MCF 10A (cell line): ENCODE measurements around the gene RPS6KA2. TPM values are rescaled to one million over a fixed set of nuclear protein-coding genes. Genes with fewer than 3 reads are reported as not detected.

Experiments used
- BruUV-seq: library from RNA; stranded (reverse); fragments of 400-500 nt; replicated peaks from 2 replicates; lab custom pipeline; 2021; lab: Mats Ljungman, UMichigan
- CTCF ChIA-PET: fragments of 300-600 bp; sonication (Branson Sonifier 250); formaldehyde crosslinking; extraction: SDS; loops from one replicate; lab custom pipeline; 2021; ENCODE audit warnings: antibody characterized with exemption, inconsistent platforms; lab: Yijun Ruan, JAX
- POLR2A ChIA-PET: fragments of 300-600, 350-650 bp; sonication (Branson Sonifier 250); formaldehyde crosslinking; extraction: SDS; loops from one replicate; lab custom pipeline; 2020; ENCODE audit warnings: antibody characterized with exemption, inconsistent platforms; lab: Yijun Ruan, JAX
- DNase-seq: peaks from one replicate; pipeline ENCODE4 v3.0.0-alpha.2; 2018; ENCODE audit not compliant: unreplicated experiment
- H3K27ac Mint-ChIP-seq: one replicate; pipeline ENCODE4 v1.8.0; 2022; ENCODE audit warnings: mild to moderate bottlenecking, low read depth, mixed read lengths; ENCODE audit not compliant: unreplicated experiment
- H3K27me3 Mint-ChIP-seq: one replicate; pipeline ENCODE4 v1.8.0; 2022; ENCODE audit warnings: mixed read lengths; ENCODE audit not compliant: insufficient read depth, unreplicated experiment
- H3K36me3 Mint-ChIP-seq: one replicate; pipeline ENCODE4 v1.8.0; 2022; ENCODE audit warnings: mild to moderate bottlenecking, moderate library complexity, mixed read lengths; ENCODE audit not compliant: insufficient read depth, unreplicated experiment
- H3K4me1 Mint-ChIP-seq: one replicate; pipeline ENCODE4 v1.8.0; 2022; ENCODE audit warnings: mixed read lengths; ENCODE audit not compliant: insufficient read depth, unreplicated experiment
- H3K4me3 Mint-ChIP-seq: one replicate; pipeline ENCODE4 v1.8.0; 2022; ENCODE audit warnings: mild to moderate bottlenecking, moderate library complexity, mixed read lengths; ENCODE audit not compliant: unreplicated experiment
- H3K9me3 Mint-ChIP-seq: one replicate; pipeline ENCODE4 v1.8.0; 2022; ENCODE audit warnings: mixed read lengths; ENCODE audit not compliant: unreplicated experiment
- CTCF ChIP-seq: fragments of 200-600 bp; IDR thresholded peaks from one replicate; pipeline ENCODE4 v1.8.0; 2022; ENCODE audit warnings: antibody characterized with exemption, mild to moderate bottlenecking; ENCODE audit not compliant: unreplicated experiment
- intact Hi-C: fragments of 100-400 bp; cut with micrococcal nuclease; formaldehyde crosslinking; loops from 2 replicates; pipeline ENCODE4 v1.14.1; 2022
- total RNA-seq: library from RNA; stranded (reverse); gene quantifications from 2 replicates; pipeline ENCODE4 v1.2.3, GENCODE V29; 2022

RPS6KA2 gene
- total RNA-seq, 1 experiment from 2014 or later = 126 TPM

- BruUV-seq = no TSS peak
- no peak for DNase-seq
- H3K9me3 Mint-ChIP-seq = no peaks in the 10 kb centered on the region
- peaks cover 95% of the 10 kb centered on the region for H3K36me3 Mint-ChIP-seq
- ChIA-PET CTCF (no interaction called here), POLR2A (no interaction called here)
- TF ChIP-seq CTCF = no peak
- intact Hi-C loops = no loop called here
- no peak overlapping the region for H3K27ac Mint-ChIP-seq
- H3K4me3 Mint-ChIP-seq = no peak overlapping the region
- no peaks in the 10 kb centered on the region for H3K27me3 Mint-ChIP-seq
- H3K4me1 Mint-ChIP-seq = no peaks in the 10 kb centered on the region
Observed at GRCh38 chr6:166494757-166495486, 132.1 kb downstream of the RPS6KA2 start.

DNA sequence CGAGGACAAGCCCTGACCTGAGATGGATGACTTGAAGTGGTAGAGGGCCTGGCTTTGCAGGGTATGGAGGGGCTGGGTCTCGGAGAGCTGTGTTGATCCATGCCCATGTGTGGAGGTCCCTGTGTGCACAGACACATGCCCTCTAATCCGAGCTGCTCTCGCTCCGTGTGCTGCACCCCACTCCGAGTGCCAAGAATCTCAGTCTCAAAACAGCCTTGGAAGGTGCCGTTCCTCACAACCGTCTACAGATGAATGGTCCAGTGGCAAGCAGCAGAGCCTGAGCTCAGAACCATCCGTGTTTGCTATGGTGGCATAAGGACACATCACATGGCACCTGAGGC lies 133.0 kb downstream of the RPS6KA2 start:
- no TSS peak for BruUV-seq
- H3K9me3 Mint-ChIP-seq = no peaks in the 10 kb centered on the region
- H3K4me3 Mint-ChIP-seq = no peak overlapping the region
- TF ChIP-seq CTCF = no peak
- H3K27me3 Mint-ChIP-seq = no peaks in the 10 kb centered on the region
- POLR2A ChIA-PET = no interaction called here
- DNase-seq = no peak
- intact Hi-C loops = no loop called here
- no peak overlapping the region for H3K27ac Mint-ChIP-seq
- peaks cover 96% of the 10 kb centered on the region for H3K36me3 Mint-ChIP-seq
- CTCF ChIA-PET = no interaction called here
- H3K4me1 Mint-ChIP-seq = no peaks in the 10 kb centered on the region

- H3K36me3 Mint-ChIP-seq = peaks cover 96% of the 10 kb centered on the region
- BruUV-seq = no TSS peak
- no peaks in the 10 kb centered on the region for H3K9me3 Mint-ChIP-seq
- H3K4me1 Mint-ChIP-seq = no peaks in the 10 kb centered on the region
- TF ChIP-seq CTCF = no peak
- ChIA-PET CTCF (interaction anchor here (0.8 kb wide), 1 partner anchor 55 kb away, joined by 5 read pairs; no protein-coding TSS in a partner anchor), POLR2A (interaction anchor here (0.6 kb wide), 1 partner anchor 135 kb away, joined by 3 read pairs; no protein-coding TSS in a partner anchor)
- no peak overlapping the region for H3K4me3 Mint-ChIP-seq
- no peak for DNase-seq
- H3K27ac Mint-ChIP-seq = no peak overlapping the region
- no peaks in the 10 kb centered on the region for H3K27me3 Mint-ChIP-seq
- intact Hi-C loops = no loop called here
Observed at GRCh38 chr6:166493427-166494100, 133.5 kb downstream of the RPS6KA2 start.

DNA sequence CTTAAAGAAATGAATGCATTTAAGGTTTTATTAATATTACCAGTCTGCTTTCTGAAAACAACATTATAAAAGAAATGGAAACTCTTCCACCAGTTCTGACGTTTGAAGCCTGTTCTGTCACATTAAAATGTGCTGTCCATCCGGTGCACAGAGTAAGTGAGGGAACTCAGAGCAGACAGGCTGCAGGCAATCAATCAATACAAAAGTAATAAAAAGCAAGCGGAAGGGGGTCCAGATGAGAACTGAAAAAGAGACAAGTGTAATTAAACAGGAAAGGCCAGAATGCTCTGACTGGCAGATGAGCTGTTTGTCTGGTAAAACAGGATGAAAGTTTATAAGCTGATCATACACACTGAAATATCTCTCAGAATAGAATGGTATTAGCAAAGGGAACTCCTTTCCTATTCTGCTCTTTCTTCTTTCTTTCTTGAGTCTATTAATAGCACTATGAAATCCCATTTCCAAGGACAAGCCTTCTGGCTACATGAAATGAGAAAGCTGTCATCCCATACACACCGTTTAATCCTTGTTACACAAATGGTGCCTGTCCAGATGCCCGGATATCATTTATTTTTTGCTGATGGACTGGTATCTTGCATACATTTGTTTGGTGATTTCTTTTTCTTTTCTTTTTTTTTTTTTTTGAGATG lies 134.8 kb downstream of the RPS6KA2 start:
- H3K27ac Mint-ChIP-seq = no peak overlapping the region
- ChIA-PET POLR2A (no interaction called here), CTCF (interaction anchor here (0.7 kb wide), 1 partner anchor 261 kb away, joined by 3 read pairs; no protein-coding TSS in a partner anchor)
- H3K4me3 Mint-ChIP-seq = no peak overlapping the region
- DNase-seq = no peak
- no TSS peak for BruUV-seq
- TF ChIP-seq CTCF = no peak
- no peaks in the 10 kb centered on the region for H3K9me3 Mint-ChIP-seq
- H3K4me1 Mint-ChIP-seq = no peaks in the 10 kb centered on the region
- intact Hi-C loops = no loop called here
- H3K36me3 Mint-ChIP-seq = peaks cover 96% of the 10 kb centered on the region
- H3K27me3 Mint-ChIP-seq = no peaks in the 10 kb centered on the region
